Measurements from ENCODE around the gene ENTPD1.
"Not testable (repeated sequence)": the region's sequence is repeated elsewhere in the genome, so short reads cannot be mapped to it uniquely, and the experiment has no call there.

The ENTPD1 gene, protein sequence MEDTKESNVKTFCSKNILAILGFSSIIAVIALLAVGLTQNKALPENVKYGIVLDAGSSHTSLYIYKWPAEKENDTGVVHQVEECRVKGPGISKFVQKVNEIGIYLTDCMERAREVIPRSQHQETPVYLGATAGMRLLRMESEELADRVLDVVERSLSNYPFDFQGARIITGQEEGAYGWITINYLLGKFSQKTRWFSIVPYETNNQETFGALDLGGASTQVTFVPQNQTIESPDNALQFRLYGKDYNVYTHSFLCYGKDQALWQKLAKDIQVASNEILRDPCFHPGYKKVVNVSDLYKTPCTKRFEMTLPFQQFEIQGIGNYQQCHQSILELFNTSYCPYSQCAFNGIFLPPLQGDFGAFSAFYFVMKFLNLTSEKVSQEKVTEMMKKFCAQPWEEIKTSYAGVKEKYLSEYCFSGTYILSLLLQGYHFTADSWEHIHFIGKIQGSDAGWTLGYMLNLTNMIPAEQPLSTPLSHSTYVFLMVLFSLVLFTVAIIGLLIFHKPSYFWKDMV

DNA sequence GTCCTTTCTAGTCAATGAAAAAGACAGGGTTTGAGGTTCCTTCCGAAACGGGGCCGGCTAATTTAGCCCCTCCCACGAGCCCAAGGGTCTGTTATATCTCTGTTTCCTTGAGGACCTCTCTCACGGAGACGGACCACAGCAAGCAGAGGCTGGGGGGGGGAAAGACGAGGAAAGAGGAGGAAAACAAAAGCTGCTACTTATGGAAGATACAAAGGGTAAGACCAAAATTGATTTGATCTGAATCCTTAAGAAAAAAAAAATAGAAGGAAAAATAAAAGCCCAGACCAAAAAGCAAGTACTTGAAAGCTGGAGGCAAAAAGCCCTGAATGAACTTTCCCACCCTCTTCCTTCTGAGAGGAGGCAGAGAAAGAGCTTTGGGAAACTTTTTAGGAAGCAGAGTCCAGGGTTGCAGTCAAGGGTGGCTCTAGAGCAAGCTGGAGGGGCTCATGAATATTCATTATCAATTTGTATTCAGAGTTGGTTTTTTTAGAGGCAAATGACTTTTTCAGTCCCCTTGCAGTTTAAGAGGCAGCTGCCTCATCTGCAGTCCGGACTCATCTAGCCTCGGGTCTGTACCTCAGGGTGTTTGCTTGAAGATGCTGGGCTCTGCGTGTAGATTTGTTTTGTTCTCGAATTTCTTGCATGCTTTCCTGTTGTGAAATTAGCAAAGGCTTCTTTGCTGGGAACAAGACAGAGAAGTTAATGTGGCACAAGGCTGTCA, at the start of gene ENTPD1:
TSS of gene ENTPD1 (plus strand) at position 123 of the 721 bp plus-strand sequence. CDS start at position 200, 77 bp downstream.
- DNase-seq: peak; percentile 44

DNA sequence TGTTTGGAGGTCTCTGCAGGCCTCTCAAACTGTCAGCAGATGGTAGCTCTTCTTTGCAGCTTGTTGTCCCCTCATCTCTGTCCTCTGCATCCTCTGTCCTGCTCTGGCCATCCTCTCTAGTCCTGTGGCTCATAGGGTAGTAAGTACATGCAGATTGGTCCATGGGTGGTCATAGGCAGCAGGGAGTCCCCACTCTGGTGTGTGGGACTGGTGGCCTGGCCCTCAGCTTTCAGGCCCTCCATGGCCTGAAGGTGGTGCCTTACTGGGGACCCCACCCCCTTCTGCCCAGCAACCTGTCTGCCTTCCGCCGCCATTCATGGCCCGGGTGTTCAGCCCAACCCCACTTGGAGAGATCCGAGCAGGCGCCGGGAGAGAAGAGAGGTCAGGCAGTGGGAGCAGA, 49.4 kb upstream of the ENTPD1 start:
- DNase-seq: no peak

DNA sequence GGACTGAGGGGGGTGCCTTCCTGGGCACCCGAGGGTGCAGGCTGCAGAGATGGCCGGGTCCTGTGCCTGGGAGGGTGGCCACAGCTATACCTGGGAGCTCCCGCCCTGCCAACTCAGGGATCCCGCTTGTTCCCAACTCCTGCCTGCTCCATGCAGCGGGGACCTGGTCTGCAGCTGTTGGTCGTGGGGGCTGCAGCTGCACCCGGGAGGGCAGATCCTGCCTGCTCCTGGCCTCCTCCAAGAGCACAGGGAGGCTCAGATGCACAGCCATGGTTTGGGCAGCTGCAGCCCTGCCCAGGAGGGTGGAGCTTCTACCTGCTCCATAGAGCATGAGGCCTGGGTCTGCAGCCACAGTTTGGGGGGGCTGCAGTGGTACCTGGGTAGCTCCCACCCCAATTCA, 49.0 kb upstream of the ENTPD1 start:
- DNase-seq: no peak

DNA sequence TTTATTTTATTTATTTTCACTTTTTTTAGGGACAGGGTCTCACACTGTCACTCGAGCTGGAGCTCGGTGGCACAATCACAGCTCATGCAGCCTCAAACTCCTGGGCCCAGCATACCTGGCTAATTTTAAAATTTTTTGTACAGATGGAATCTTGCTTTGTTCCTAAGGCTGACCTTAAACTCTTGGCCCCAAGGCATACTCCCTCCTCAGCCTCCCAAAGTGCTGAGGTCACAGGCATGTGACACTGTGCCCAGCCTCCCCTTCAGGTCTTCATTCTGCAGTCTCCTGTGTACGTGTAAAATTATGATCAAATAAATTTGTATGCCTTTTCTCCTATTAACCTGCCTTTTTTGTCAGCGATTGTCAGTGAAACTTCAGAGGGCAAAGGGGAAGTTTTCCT, 44.5 kb upstream of the ENTPD1 start:
- DNase-seq: no peak

DNA sequence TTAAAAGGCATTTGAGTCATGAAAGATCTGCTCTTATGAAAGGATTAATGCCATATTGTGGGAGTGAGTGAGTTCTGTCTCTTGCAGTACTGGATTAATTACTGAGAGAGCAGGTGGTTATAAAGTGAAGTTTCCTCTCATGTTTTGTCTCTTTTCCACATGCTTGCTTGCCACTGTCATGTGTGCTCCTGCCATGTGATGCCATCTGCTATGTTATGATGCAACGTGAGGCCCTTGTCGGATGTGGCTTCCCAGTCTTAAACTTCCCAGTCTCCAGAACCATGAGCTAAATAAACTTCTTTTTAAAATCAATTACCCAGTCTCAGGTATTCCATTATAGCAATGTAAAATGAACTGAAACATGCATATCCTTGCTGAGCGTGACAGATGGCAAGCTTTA, 39.5 kb upstream of the ENTPD1 start:
- DNase-seq: no peak

DNA sequence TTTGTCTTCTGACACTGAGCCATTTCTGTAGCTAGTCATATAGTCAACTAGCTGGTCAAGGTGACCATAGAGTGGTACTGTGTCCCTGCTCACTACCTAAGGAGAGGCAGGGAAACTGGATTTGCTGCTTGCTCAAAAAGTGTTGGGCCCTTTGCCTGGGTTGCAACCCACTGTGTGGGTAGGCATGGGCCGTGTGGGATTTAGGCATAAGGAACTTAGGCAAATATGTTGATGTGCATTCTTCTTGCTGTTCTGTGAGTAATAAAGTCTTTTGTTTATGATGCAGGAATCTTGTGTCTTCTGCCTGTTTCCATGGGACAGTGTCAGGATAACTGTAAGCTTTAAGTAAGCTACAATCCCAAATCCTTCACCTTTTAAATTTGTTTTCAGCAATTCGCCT, 39.1 kb upstream of the ENTPD1 start:
- no peak for DNase-seq

DNA sequence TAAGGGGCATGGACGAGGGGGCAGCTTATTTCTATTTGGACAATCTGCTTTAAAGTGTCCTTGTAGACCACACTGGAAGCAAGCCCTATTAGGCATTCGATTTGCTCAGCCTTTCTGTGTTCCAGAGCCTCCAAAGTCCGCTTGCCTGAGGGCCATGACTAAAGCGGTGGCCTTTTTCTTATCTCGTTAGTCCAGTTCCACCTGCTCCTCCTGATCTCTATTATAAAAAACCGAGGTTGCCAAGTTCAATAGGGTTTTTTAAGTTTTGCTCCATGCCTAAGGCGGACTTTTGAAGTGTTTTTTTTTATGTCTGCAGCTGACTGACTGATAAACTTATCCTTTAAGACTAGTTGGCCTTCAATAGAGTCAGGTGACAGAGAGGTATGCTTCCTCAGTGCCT, 35.2 kb upstream of the ENTPD1 start:
- DNase-seq: not testable (repeated sequence)

DNA sequence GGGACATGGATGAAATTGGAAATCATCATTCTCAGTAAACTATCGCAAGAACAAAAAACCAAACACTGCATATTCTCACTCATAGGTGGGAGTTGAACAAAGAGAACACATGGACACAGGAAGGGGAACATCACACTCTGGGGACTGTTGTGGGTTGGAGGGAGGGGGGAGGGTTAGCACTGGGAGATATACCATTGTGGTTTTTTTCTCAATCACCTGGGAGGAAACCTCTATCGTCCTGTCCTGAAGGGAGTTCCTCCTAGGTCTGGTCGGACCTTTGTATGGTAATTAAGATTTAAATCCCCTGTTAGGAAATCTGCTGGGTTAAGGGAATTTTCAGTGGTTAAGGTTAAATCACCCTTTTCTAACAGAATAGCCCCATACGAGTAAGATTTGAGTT, 33.5 kb upstream of the ENTPD1 start:
- not testable (repeated sequence) for DNase-seq

DNA sequence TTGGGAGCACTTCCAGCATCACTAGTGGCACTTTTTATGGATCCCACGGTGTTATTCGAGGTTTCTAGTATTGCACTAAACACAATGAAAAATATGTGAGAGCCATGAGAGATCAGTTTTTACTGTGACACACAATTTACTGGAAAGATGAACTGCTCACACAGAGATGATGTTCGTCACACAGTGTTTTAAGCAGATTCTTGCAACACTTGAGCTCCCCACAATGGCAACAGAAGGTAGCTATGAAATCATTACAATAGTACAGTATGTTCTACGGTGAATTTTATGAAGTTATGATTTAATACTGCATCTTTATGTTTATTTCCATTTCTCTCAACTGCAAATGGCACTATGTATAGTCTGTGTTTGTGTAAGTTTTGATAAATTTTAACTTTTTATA, 27.4 kb upstream of the ENTPD1 start:
- no peak for DNase-seq

DNA sequence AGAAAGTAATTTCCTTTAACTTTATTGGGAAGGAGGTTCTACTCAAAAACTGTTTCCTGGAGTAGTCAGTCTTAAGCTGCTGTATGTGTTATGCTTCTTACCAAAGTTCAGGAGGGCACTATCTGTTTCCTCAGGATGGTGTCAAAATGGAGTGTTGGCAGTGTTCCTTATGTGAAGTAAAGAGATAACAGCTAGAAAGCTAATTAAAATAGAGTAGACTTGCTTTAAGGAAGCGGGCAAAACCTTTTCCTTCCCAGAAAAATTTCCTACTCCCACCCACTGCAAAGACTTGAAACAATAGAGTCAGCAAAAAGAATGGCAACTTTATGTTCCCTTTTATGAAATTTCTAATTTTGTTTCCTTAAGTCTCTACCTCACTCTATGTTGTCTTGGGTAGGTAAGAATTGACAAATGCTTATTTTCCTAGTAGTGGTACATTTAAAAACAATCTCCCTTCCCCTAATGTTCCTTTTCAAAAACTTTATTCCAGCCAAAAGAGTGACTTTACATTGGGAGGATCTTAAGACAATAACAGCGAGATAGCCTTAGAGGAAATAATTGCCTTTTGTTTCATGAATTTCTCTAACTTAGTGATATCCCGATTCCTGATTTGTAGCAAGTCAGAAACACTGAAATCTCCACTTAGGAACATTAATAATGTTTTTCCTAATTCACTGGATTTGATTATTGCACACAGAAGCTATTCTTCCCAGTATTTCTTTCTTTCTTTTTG, 26.5 kb upstream of the ENTPD1 start:
- DNase-seq: no peak

DNA sequence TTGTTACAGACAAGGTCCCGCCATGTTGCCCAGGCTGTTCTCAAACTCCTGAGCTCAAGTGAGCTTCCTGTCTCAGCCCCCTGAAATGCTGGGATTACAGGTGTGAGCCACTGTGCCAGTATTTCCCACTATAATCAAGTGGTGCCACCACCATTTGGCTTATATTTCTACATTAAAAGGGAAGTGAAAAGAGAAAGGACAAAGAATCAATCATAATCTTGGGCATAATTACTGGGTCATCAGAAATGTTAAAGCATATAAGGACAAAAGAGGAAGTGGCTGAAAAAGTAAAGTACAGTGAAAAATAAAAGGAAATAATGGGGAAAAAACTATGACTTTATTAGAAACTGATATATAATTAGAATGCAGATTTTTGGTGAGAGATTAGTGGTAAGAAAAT, 25.7 kb upstream of the ENTPD1 start:
- no peak for DNase-seq

DNA sequence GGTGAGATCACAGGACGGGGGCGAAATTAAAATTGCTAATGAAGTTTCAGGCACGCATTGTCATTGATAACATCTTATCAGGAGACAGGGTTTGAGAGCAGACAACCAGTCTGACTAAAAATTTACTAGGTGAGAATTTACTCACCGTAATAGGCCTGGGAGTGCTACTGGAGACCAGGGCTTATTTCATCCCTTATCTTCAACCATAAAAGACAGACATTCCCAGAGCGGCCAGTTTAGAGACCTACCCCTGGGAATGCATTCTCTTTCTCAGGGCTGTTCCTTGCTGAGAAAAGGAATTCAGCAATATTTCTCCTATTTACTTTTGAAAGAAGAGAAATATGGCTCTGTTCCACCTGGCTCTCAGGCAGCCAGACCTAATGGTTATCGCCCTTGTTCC, 23.1 kb upstream of the ENTPD1 start:
- not testable (repeated sequence) for DNase-seq

DNA sequence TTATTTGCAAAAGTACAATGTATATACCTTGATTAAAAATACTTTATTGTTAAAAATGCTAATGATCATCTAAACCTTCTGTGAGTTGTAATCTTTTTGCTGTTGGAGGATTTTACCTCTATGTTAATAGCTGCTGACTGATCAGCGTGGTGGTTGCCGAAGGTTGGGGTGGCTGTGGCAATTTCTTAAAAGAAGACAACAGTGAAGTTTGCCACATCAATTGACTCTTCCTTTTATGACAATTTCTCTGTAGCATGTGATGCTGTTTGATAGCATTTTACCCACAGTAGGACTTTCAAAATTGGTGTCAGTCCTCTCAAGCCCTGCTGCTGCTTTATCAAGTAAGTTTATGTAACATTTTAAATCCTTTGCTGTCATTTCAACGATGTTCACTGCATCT, 16.9 kb upstream of the ENTPD1 start:
- no peak for DNase-seq

DNA sequence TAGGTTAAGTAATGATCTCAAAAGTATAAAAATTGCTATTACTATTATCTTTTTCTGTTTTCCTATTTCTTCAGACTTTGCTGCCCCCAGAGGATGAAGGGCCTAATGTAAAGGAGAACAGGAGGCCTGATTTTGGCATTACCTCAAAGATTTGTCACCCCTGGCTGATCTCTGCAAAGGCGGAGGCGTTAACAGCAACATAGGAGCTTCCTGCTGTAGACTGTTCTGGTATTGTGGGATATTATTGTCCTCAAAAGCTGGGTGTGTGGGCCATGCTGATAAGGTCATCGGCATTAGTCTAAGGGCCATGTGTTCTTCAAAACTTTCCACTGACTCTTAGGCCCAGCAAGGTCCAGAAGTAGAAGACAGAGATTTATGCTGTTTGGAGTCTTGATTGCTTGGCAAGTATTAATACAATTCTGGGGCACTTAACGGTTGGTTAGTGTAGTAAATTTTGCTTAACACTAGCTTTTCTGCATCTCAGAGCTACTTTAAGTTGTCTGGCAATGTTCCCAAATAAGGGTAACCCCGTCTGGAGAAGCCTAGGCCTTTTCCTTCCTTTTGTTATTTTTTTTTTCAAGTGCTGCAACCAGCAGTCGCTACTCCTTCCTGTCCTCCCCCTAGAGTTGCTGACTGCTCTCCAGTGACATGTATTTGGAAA, 14.0 kb upstream of the ENTPD1 start:
- no peak for DNase-seq

DNA sequence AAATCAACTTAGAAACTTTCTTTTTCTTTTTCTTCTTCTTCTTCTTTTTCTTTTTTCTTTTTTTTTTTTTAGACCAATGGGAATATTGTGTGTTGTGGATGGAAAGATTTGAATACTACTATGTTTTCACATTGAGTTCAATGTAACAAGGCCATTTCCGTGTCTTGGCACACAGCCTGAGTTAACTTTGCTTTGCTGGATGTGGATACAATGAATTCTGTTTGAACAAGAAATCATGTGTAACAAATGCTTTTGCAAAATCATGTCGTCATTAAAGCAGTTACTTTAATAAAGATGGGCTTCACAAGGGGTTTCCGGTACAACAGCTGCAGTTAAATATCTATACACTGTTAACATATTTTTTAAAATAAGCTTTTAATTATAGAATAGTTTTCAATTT, 13.5 kb upstream of the ENTPD1 start:
- no peak for DNase-seq

DNA sequence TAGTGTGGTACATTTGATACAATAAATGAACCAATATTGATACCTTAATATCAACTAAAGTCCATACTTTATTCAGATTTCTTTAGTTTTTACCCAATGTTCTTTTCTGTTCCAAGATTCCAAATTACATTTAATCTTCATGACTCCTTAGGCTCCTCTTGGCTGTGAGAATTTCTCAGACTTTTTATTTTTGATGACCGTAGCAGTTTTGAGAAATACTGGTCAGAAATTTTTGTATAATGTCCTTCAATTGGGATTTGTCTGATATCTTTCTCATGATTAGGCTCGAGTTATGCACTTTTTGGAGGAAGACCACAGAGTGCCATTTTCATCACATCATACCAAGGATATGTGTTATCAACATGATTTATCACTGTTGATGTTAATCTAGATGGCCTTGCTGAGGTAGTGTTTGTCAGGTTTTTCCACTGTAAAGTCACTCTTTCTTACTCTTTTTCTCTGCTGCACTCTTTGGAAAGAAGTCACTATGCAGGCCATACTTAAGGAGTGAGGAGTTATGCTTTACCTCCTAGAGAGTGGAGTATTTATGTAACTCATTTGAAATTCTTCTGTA, 12.9 kb upstream of the ENTPD1 start:
- no peak for DNase-seq

DNA sequence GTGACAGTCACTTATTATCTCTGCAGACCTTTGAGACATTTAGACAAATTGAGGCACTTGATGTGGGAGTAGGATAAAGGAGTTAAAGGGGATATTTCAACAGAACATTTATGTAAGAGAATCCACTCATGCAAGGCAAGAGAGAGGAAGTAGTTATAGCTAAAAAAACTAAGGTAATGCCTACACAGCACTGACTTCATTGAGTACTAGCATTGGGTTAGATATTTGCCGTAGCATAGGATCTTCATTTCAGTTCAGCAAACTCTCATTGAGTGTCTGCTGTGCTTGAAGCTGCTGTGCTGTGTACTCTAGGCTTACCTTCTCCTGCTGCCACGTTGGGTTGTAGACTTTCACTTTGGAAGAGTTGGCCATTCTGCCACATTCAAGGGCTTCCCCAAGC, 10.5 kb upstream of the ENTPD1 start:
- no peak for DNase-seq

DNA sequence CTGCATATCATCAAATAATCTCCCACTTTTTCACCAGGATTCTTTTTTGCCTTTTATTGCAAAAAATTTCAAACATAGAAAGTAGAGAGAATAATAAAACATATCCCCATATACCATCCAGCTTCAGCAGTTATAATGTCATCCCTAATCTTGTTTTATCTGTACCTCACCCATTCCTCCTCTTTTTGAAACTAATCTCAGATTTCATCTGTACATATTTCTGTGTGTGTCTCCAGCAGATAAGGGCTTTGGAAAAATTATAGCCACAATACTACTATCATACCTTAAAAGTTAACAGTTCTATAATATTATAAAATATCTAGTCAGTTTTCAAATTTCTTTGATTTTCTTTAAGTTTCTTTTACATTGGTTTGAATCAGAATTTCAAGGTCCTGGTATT, 7.6 kb upstream of the ENTPD1 start:
- DNase-seq: no peak

DNA sequence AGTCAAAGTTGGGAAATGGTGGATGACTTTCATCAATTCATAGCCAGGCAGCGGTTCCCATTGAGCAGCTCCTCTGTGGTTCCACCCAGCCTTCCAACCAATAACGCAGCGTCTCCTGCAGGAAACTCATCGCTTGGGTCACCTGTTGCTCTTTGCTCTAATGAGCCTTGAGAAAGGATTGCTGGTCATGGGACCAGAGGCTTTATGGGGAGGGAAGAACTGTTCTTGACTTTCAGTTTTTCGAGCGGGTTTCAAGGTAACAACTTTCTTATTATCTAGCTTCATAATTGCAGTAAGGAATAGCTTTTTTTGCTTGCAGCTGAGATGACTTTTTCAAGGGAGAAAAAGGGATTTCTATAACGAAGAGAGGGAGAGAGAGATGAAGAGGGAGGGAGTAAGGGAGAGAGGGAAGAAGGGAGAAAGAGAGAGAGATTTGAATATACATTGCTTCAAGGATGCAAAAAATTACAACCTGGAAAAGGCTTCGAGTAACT, 405 bp upstream of the ENTPD1 start:
- DNase-seq: peak; percentile 14

DNA sequence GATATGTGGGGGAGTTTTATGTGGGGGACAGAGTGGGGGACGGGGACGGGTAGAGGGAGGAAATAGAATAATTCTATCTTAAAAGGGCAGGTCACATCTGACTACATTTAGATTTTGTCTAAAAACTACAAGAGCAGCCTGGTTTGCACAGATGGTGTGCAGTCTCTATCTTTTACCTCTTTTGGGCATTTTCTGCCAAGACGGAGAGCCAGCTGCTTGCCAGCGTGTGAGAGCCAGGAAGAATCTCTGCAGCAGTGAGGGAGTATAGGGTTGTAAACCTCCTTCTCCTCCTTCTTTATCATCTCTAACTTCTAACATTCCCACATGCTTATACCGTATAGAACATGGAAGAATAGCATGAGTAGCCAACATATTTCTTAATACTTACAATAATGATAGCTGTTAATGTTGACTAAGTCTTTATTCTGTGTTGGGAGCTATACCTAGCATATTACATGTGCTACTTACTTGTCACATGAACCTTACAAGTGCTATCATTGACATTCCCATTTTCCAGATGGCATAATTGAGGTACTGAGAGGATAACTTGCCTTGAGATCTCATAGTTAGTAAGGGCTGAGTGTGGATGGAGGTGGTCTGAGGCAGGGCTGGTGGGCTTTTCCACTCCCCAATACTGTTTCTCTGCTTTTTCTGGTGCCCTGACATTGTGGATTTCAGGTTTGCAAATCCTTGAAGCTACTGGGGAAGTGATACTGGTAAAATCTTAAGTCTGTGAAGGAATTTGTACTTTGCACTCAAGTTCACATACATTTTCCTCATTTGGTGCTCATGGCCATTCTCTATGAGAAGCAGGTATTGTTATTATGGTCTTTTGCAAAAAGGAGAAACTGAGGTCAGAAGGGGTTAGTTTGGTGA, 1.1 kb downstream of the ENTPD1 start:
- no peak for DNase-seq

DNA sequence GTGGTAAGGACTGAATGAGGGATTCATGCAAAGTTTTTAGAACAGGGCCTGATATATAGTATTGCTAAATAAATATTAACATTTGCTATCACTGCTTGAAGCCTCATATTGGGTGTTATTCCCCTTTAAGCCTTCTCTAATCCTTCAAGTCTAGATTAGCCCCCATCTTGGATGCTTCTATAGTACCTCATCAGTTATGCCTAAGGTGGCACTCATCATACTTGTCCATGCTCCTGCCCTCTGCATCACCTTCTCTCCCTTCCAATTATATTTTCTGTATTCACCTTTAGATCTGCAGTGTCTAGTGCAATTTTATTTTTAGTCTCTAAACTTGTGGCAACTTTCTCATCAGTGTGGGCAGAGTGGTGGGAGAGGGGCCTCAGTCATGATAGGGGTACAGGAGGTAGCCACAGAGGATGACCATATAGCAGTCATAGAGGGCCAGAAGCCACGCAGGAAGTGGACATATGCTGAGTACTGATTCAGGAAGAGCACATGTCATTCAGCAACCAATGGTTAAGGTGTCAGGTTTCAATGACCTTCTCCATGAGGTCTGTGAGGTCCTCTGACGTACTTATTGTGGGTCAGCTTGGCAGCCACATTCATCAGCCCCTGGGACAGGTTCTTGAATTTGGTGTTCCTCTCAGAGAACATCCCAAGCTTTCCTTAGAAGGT, 2.5 kb downstream of the ENTPD1 start:
- DNase-seq: no peak
